Trophoblast cell (in vitro differentiated cells and primary cell): ENCODE results near the gene GC. TPM values are rescaled to one million over a fixed set of nuclear protein-coding genes. Genes with fewer than 3 reads are reported as not detected.

Experiments
- DNase-seq, 2 donors: peaks; one replicate each; pipeline ENCODE4 v3.0.0-alpha.2; 2016
- H2AFZ ChIP-seq: 2 replicates; pipeline ENCODE4 v1.6.1; 2013; ENCODE audit warnings: low read length, moderate library complexity, mild to moderate bottlenecking; ENCODE audit not compliant: insufficient read depth, poor library complexity
- H2AK5ac ChIP-seq: 2 replicates; pipeline ENCODE4 v1.6.1; 2013; ENCODE audit warnings: mild to moderate bottlenecking, low read length
- H2BK120ac ChIP-seq: 2 replicates; pipeline ENCODE4 v1.6.1; 2013; ENCODE audit warnings: low read length, mild to moderate bottlenecking, moderate library complexity; ENCODE audit not compliant: insufficient read depth, poor library complexity
- H2BK12ac ChIP-seq: 2 replicates; pipeline ENCODE4 v1.6.1; 2013; ENCODE audit warnings: mild to moderate bottlenecking, low read length, moderate library complexity
- H2BK5ac ChIP-seq: 2 replicates; pipeline ENCODE4 v1.6.1; 2013; ENCODE audit warnings: low read length, low read depth, moderate library complexity, mild to moderate bottlenecking; ENCODE audit not compliant: poor library complexity
- H3K14ac ChIP-seq: 2 replicates; pipeline ENCODE4 v1.6.1; 2013; ENCODE audit warnings: mild to moderate bottlenecking, low read length
- H3K18ac ChIP-seq: 2 replicates; pipeline ENCODE4 v1.6.1; 2013; ENCODE audit warnings: mild to moderate bottlenecking, low read length
- H3K23ac ChIP-seq: 2 replicates; pipeline ENCODE4 v1.6.1; 2013; ENCODE audit warnings: low read length
- H3K27ac ChIP-seq: 2 replicates; pipeline ENCODE4 v1.5.1; 2013; ENCODE audit warnings: low read depth, mild to moderate bottlenecking, inconsistent platforms, low read length, moderate library complexity
- H3K27me3 ChIP-seq: 2 replicates; pipeline ENCODE4 v1.6.1; 2013; ENCODE audit warnings: inconsistent platforms, mild to moderate bottlenecking, low read length, moderate library complexity; ENCODE audit not compliant: insufficient read depth
- H3K36me3 ChIP-seq, 2 experiments: 1 replicate in 1 of 2; 2 replicates in 1 of 2; pipeline ENCODE4 v1.6.1; 2013; ENCODE audit warnings: low read length in 2 of 2, mild to moderate bottlenecking in 2 of 2, moderate library complexity in 1 of 2; ENCODE audit not compliant: insufficient read depth in 2 of 2, control insufficient read depth in 1 of 2
- H3K4ac ChIP-seq: 2 replicates; pipeline ENCODE4 v1.6.1; 2013; ENCODE audit warnings: low read depth, mild to moderate bottlenecking, low read length, moderate library complexity
- H3K4me1 ChIP-seq, 2 experiments: 1 replicate in 1 of 2; 2 replicates in 1 of 2; pipeline ENCODE4 v1.6.1; 2013; ENCODE audit warnings: low read length in 2 of 2, mild to moderate bottlenecking in 2 of 2, moderate library complexity in 1 of 2; ENCODE audit not compliant: insufficient read depth in 2 of 2, control insufficient read depth in 1 of 2
- H3K4me2 ChIP-seq: 2 replicates; pipeline ENCODE4 v1.6.1; 2013; ENCODE audit warnings: inconsistent platforms, mild to moderate bottlenecking, low read length, moderate library complexity
- H3K4me3 ChIP-seq: 2 replicates; pipeline ENCODE4 v1.5.1; 2013; ENCODE audit warnings: mild to moderate bottlenecking, low read depth, low read length, inconsistent platforms
- H3K79me1 ChIP-seq: one replicate; pipeline ENCODE4 v1.6.1; 2013; ENCODE audit warnings: low read length
- H3K79me2 ChIP-seq: 2 replicates; pipeline ENCODE4 v1.6.1; 2013; ENCODE audit warnings: low read length, mild to moderate bottlenecking; ENCODE audit not compliant: control insufficient read depth, insufficient read depth, poor library complexity
- H3K9ac ChIP-seq: 2 replicates; pipeline ENCODE4 v1.6.1; 2013; ENCODE audit warnings: mild to moderate bottlenecking, low read length
- H3K9me3 ChIP-seq: 2 replicates; pipeline ENCODE4 v1.6.1; 2013; ENCODE audit warnings: low read depth, mild to moderate bottlenecking, control low read depth, inconsistent platforms, low read length; ENCODE audit not compliant: insufficient read depth
- H4K12ac ChIP-seq: 2 replicates; pipeline ENCODE4 v1.6.1; 2013; ENCODE audit warnings: low read depth, mild to moderate bottlenecking, low read length, moderate library complexity
- H4K8ac ChIP-seq: 2 replicates; pipeline ENCODE4 v1.6.1; 2013; ENCODE audit warnings: low read depth, mild to moderate bottlenecking, low read length, moderate library complexity
- H4K91ac ChIP-seq: one replicate; pipeline ENCODE4 v1.6.1; 2013; ENCODE audit warnings: low read depth, mild to moderate bottlenecking, low read length, moderate library complexity
- WGBS: extraction: QIAGEN DNeasy Blood & Tissue Kit; methylation state at CpG from one replicate; pipeline ENCODE4 v1.1.7; 2013; ENCODE audit warnings: missing lambda C conversion rate; ENCODE audit not compliant: insufficient read length, insufficient coverage; ENCODE audit errors: extremely low coverage; 5-methylcytosine and 5-hydroxymethylcytosine counted together
- polyA plus RNA-seq: library from polyadenylated mRNA; stranded (reverse); fragments of 200-250 nt; gene quantifications from 2 replicates; pipeline ENCODE4 v1.2.3, GENCODE V29; 2013

GC gene, protein sequence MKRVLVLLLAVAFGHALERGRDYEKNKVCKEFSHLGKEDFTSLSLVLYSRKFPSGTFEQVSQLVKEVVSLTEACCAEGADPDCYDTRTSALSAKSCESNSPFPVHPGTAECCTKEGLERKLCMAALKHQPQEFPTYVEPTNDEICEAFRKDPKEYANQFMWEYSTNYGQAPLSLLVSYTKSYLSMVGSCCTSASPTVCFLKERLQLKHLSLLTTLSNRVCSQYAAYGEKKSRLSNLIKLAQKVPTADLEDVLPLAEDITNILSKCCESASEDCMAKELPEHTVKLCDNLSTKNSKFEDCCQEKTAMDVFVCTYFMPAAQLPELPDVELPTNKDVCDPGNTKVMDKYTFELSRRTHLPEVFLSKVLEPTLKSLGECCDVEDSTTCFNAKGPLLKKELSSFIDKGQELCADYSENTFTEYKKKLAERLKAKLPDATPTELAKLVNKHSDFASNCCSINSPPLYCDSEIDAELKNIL
- polyA plus RNA-seq: not detected in 2 replicates

DNA sequence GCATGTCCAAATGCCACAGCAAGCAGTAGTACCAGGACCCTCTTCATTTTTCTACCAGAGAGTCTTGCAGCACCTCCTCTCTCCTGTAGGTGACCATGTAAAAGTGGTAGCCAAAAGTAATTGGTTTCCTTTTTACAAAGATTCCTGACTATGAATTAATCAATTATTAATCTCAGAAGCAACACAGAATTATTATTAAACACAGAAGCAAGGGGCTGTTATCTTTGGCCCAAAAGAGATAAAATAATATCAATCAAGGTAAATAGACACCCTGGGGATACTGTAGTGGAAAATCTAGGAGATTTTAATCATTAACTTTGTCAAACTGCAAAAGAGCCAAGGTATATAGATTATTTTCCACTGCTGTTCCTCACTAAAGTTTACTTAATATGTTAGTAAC lies at the start of gene GC:
GC (minus strand) TSS at position 108 of the 400 bp plus-strand sequence; CDS start at position 47, 61 bp downstream.
- H3K79me2 ChIP-seq: no peaks in the 10 kb centered on the region
- no peak within 1 kb of the TSS for H3K4me2 ChIP-seq
- no peak within 1 kb of the TSS for H3K14ac ChIP-seq
- H3K18ac ChIP-seq: no peak within 1 kb of the TSS
- no peaks in the 10 kb centered on the region for H3K27me3 ChIP-seq
- no peak within 1 kb of the TSS for H4K8ac ChIP-seq
- no peak for DNase-seq
- no peaks in the 10 kb centered on the region for H3K36me3 ChIP-seq
- no peaks in the 10 kb centered on the region for H3K79me1 ChIP-seq
- no peak within 1 kb of the TSS for H3K4me3 ChIP-seq
- no peak within 1 kb of the TSS for H3K9ac ChIP-seq
- no peak within 1 kb of the TSS for H3K23ac ChIP-seq
- no peak within 1 kb of the TSS for H2BK120ac ChIP-seq
- no peak within 1 kb of the TSS for H4K12ac ChIP-seq
- H2AFZ ChIP-seq: no peak within 1 kb of the TSS
- H2AK5ac ChIP-seq: no peak within 1 kb of the TSS
- no peak within 1 kb of the TSS for H2BK5ac ChIP-seq
- H2BK12ac ChIP-seq: no peak within 1 kb of the TSS
- H4K91ac ChIP-seq: no peak within 1 kb of the TSS
- H3K27ac ChIP-seq: no peak within 1 kb of the TSS
- no peak within 1 kb of the TSS for H3K4ac ChIP-seq
- no peaks in the 10 kb centered on the region for H3K4me1 ChIP-seq
- no peaks in the 10 kb centered on the region for H3K9me3 ChIP-seq

DNA sequence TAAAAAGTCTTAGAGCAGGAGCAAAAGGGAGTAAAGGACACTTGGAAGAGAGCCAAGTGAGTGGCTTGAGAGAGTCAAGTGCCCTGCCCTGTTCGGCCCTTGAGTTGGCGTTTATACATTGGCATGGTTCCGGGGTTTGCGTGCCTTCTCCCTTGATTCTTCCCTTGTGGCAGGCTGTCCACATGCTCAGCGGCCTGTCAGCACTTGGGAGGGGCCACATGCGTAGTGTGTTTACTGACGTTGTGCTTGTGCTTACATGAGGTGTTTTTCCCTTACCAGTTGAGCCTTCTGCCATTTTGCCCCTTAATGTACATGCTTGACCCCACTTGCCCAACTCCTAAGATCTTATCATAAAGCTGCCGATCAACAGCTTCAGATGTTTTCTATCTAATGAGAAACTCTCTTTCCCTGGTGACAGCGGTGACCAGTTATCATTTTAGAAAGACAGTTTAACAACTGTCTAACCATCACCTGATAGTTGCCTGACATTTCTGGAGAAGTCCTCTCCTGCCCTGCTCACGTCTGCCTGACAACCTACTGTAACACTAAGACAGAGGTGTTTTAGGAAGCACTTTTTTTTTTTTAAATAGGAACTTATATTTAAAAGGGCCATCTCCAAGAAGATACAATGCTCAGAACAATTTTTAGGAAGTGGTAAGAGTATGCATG lies 49.5 kb upstream of the GC start:
- no peak overlapping the region for H3K14ac ChIP-seq
- no peak overlapping the region for H3K23ac ChIP-seq
- no peak overlapping the region for H3K4me2 ChIP-seq
- H2AFZ ChIP-seq: no peak overlapping the region
- H3K4me1 ChIP-seq: no peaks in the 10 kb centered on the region
- no peak overlapping the region for H3K27ac ChIP-seq
- no peak overlapping the region for H4K91ac ChIP-seq
- H3K9me3 ChIP-seq: no peaks in the 10 kb centered on the region
- no peak overlapping the region for H2BK12ac ChIP-seq
- no peaks in the 10 kb centered on the region for H3K79me2 ChIP-seq
- H2BK120ac ChIP-seq: no peak overlapping the region
- no peak overlapping the region for H3K9ac ChIP-seq
- no peak overlapping the region for H4K12ac ChIP-seq
- H3K4me3 ChIP-seq: no peak overlapping the region
- no peak overlapping the region for H3K4ac ChIP-seq
- no peak for DNase-seq
- H3K36me3 ChIP-seq: no peaks in the 10 kb centered on the region
- H2BK5ac ChIP-seq: no peak overlapping the region
- H2AK5ac ChIP-seq: no peak overlapping the region
- H3K79me1 ChIP-seq: no peaks in the 10 kb centered on the region
- WGBS: no CpG with 5 or more reads among the region's 10 CpGs
- H3K27me3 ChIP-seq: no peaks in the 10 kb centered on the region
- H4K8ac ChIP-seq: no peak overlapping the region
- H3K18ac ChIP-seq: no peak overlapping the region

DNA sequence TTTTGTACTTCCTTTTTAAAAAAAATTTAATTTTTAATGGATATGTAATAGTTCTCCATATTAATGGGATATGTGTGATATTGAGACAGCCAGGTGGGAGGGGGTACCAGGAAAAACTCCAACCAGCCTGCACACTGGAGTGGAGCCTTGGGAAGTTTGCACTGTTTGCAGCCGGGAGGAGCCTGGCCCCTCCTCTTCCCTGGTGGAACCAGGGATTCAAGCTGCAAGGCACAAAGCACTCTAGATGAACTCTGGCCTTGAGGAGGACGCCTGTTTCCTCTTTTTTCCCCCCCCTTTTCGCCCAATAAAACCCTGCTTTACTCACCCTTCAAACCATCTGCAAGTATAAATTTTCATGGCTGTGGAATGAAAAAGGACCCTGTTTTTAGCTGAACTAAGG lies 48.2 kb upstream of the GC start:
- no peak for DNase-seq
- no peak overlapping the region for H3K9ac ChIP-seq
- H2BK5ac ChIP-seq: no peak overlapping the region
- H3K4me1 ChIP-seq: peaks cover 0 to 2% of the 10 kb centered on the region in 2 experiments
- H2BK120ac ChIP-seq: no peak overlapping the region
- H3K27ac ChIP-seq: no peak overlapping the region
- no peak overlapping the region for H3K14ac ChIP-seq
- no peaks in the 10 kb centered on the region for H3K36me3 ChIP-seq
- H2AK5ac ChIP-seq: no peak overlapping the region
- H3K27me3 ChIP-seq: no peaks in the 10 kb centered on the region
- no peak overlapping the region for H3K4me2 ChIP-seq
- H3K4me3 ChIP-seq: no peak overlapping the region
- H3K23ac ChIP-seq: no peak overlapping the region
- H4K8ac ChIP-seq: no peak overlapping the region
- H2BK12ac ChIP-seq: no peak overlapping the region
- no peak overlapping the region for H3K18ac ChIP-seq
- H3K4ac ChIP-seq: no peak overlapping the region
- no CpG with 5 or more reads among the region's 3 CpGs for WGBS
- H3K79me2 ChIP-seq: no peaks in the 10 kb centered on the region
- no peak overlapping the region for H2AFZ ChIP-seq
- H4K91ac ChIP-seq: no peak overlapping the region
- H4K12ac ChIP-seq: no peak overlapping the region
- H3K79me1 ChIP-seq: no peaks in the 10 kb centered on the region
- no peaks in the 10 kb centered on the region for H3K9me3 ChIP-seq

DNA sequence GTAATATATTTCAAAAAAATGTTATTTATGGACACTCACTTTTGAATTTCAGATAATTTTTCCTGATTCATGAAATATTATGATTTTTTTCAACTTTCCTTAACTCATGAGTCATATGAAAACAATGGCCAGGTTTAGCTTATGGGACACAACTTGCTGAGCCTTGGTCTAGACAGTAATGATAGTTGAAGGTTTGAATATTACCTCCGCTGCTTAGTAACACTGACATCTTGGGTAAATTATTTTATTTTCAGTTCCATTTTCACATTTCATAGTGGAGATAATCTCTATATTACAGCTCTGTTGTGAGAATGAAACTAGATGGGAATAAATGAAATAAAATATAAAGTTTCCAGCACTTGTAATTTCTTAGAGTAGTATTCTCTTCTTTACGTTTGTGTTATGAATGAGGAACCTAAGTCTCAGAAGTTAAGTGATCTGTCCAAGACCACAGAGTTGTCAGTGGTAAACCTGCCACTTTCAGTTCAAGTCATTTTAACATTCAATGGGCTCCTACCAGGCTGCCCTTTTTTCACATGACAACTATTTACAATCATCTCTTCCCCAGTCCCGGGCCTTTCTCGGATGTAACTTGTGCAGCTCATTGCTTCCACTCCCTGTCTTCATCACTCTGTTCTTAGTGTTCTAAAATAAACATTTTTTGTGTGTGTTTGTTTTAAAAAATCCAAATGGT lies 46.8 kb upstream of the GC start:
- H3K9ac ChIP-seq: no peak overlapping the region
- no peak overlapping the region for H3K18ac ChIP-seq
- no peak overlapping the region for H4K12ac ChIP-seq
- no peak for DNase-seq
- H3K9me3 ChIP-seq: no peaks in the 10 kb centered on the region
- H3K4me1 ChIP-seq: peaks cover 0 to 2% of the 10 kb centered on the region in 2 experiments
- H3K4ac ChIP-seq: no peak overlapping the region
- no CpG with 5 or more reads among the region's 4 CpGs for WGBS
- no peak overlapping the region for H3K14ac ChIP-seq
- H3K4me2 ChIP-seq: no peak overlapping the region
- H2AFZ ChIP-seq: no peak overlapping the region
- H3K79me1 ChIP-seq: no peaks in the 10 kb centered on the region
- no peak overlapping the region for H4K8ac ChIP-seq
- no peaks in the 10 kb centered on the region for H3K27me3 ChIP-seq
- no peak overlapping the region for H2BK5ac ChIP-seq
- no peak overlapping the region for H3K23ac ChIP-seq
- H2BK12ac ChIP-seq: no peak overlapping the region
- H4K91ac ChIP-seq: no peak overlapping the region
- no peaks in the 10 kb centered on the region for H3K36me3 ChIP-seq
- H3K27ac ChIP-seq: no peak overlapping the region
- H3K4me3 ChIP-seq: no peak overlapping the region
- no peak overlapping the region for H2BK120ac ChIP-seq
- no peaks in the 10 kb centered on the region for H3K79me2 ChIP-seq
- H2AK5ac ChIP-seq: no peak overlapping the region
